Activated CD4-positive, CD25-positive, alpha-beta regulatory T cell treated with anti-CD3 and anti-CD28 coated beads, Interleukin-2, amount 50 U/mL, for 24 hours (primary cell): ENCODE results near the gene SMIM38.

Source experiments
- ATAC-seq, 2 donors: fragments of 150-1000 bp; cut with Tn5 transposase; one replicate each; pipeline ENCODE4 v1.10.0; 2021; ENCODE audit warnings: mild to moderate bottlenecking in 1 of 2, moderate library complexity in 1 of 2

The SMIM38 gene

GRCh38 chr11:69204941-69205742, 49.4 kb downstream of the SMIM38 start:
- ATAC-seq: no peak
